GM18858 (cell line): ENCODE data around the gene TSPAN17.

Experiments
- ATAC-seq: cut with Tn5 transposase; IDR thresholded peaks from one replicate; pipeline ENCODE4 v1.9.1; 2021; ENCODE audit not compliant: unreplicated experiment

The TSPAN17 gene

GRCh38 chr5:176702671-176703641 lies 55.7 kb downstream of the TSPAN17 start:
- no peak for ATAC-seq

DNA sequence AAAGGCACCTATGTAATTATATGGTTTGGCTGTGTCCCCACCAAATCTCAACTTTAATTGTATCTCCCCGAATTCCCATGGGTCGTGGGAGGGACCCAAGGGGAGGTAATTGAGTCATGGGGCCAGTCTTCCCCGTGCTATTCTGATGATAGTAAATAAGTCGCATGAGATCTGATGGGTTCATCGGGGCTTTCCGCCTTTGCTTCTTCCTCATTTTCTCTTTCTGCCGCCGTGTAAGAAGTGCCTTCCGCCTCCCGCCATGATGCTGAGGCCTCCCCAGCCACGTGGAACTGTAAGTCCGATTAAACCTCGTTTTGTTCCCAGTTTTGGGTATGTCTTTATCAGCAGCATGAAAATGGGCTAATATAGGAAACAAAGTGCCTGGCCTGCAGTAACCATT lies 56.6 kb downstream of the TSPAN17 start:
- ATAC-seq, result no peak

- no peak for ATAC-seq
Observed at GRCh38 chr5:176704355-176704754, 57.1 kb downstream of the TSPAN17 start.

DNA sequence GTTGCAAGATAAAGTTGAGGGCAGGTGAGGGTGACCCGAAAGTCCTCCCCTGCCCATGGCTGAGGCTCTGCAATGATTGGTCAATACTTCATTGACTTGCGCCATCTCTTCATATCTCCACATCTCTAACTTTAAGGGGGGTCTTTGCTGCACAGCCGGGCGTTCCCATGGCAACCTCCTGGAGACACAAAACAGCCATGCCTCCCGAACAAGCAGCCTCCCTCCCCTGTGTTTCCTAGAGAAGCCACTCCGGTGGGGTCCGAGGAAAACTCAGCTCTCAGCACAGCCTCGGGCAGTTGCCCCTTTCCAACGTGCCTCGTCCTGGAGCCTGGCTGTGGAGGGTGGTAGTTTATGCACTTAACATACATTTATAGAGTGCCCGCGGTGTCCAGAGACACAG lies 57.5 kb downstream of the TSPAN17 start:
- no peak for ATAC-seq
